IMR-90 (cell line): Measurements from ENCODE around the gene RBFOX2.

ENCODE experiments used
- BHLHE40 ChIP-seq: fragments of 150-350 bp; IDR thresholded peaks from 2 replicates; pipeline ENCODE4 v1.6.1; 2016; ENCODE audit warnings: mild to moderate bottlenecking, low read depth, low read length
- CEBPB ChIP-seq: IDR thresholded peaks from 2 replicates; pipeline ENCODE4 v1.6.1; 2012; ENCODE audit warnings: low read depth, low read length, improper control_type of control experiment
- MAFK ChIP-seq: IDR thresholded peaks from 2 replicates; pipeline ENCODE4 v1.6.1; 2012; ENCODE audit warnings: low read depth, low read length, improper control_type of control experiment
- MXI1 ChIP-seq: IDR thresholded peaks from 2 replicates; pipeline ENCODE4 v1.6.1; 2012; ENCODE audit warnings: low read depth, mild to moderate bottlenecking, low read length, moderate library complexity, borderline replicate concordance
- RFX5 ChIP-seq: IDR thresholded peaks from 2 replicates; pipeline ENCODE4 v1.8.0; 2012; ENCODE audit warnings: low read depth, mild to moderate bottlenecking, low read length, moderate library complexity
- TF ChIP-seq, protein P1 (sequence below): conservative IDR thresholded peaks from 2 replicates; pipeline ENCODE4 v1.5.1; 2012; ENCODE audit warnings: mild to moderate bottlenecking, low read depth, low read length, improper control_type of control experiment

DNA sequence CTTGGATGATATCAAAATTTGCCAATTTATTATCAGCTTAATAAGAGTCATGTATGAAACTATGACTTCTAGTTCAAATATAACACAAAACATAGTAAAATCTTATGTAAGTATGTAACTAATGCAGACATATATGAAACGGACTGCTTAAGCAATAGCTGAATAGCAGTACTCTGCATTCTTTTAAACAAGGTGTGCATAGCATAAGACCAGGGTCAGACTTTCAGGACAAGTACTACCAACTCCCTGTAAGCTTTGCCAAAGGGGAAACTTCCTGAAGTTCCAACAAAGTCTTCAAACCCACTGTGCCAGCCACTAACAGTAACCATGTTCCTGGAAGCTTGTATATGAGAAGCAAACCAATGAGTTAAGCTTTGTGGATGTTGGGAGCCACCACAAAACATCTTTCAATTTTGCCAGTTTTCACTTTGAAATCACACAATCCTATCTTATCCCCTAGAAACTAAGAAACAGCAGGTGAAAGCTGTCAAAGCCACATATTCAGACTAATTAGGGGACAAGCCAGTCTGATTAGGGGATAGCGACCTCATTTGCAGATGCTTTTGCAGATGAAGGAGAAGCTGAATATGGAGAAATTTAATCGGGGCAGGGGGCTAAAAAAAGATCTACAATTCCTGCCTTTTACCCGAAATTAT is 13.3 kb downstream of the RBFOX2 start:
- TF ChIP-seq, protein P1, sequence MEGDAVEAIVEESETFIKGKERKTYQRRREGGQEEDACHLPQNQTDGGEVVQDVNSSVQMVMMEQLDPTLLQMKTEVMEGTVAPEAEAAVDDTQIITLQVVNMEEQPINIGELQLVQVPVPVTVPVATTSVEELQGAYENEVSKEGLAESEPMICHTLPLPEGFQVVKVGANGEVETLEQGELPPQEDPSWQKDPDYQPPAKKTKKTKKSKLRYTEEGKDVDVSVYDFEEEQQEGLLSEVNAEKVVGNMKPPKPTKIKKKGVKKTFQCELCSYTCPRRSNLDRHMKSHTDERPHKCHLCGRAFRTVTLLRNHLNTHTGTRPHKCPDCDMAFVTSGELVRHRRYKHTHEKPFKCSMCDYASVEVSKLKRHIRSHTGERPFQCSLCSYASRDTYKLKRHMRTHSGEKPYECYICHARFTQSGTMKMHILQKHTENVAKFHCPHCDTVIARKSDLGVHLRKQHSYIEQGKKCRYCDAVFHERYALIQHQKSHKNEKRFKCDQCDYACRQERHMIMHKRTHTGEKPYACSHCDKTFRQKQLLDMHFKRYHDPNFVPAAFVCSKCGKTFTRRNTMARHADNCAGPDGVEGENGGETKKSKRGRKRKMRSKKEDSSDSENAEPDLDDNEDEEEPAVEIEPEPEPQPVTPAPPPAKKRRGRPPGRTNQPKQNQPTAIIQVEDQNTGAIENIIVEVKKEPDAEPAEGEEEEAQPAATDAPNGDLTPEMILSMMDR: no peak
- no peak for TF ChIP-seq MAFK
- no peak for TF ChIP-seq RFX5
- no peak for TF ChIP-seq CEBPB
- TF ChIP-seq BHLHE40: no peak
- TF ChIP-seq MXI1: no peak
